K562 (cell line): Measurements from ENCODE around the gene SIRPB1. TPM values are rescaled to one million over a fixed set of nuclear protein-coding genes. Genes with fewer than 3 reads are reported as not detected.

Experiments used
- ATAC-seq: fragments of 200-7000 bp; cut with Tn5 transposase; 3 replicates; pipeline ENCODE4 v1.9.1; 2020; ENCODE audit warnings: moderate library complexity
- BruUV-seq: library from RNA; stranded (reverse); fragments of 400-500 nt; replicated peaks from 2 replicates; lab custom pipeline; 2021; lab: Mats Ljungman, UMichigan
- CTCF ChIA-PET: fragments of 300-600 bp; formaldehyde crosslinking; extraction: SDS; loops from one replicate; lab custom pipeline; 2021; ENCODE audit warnings: low intra/inter-chr PET ratio; lab: Yijun Ruan, JAX
- POLR2A ChIA-PET: fragments of 300-600, 350-650 bp; sonication (Branson Sonifier 250); formaldehyde crosslinking; extraction: SDS; loops from one replicate; lab custom pipeline; 2021; ENCODE audit warnings: antibody characterized with exemption, inconsistent platforms; lab: Yijun Ruan, JAX
- DNase-seq, 4 experiments: peaks; one replicate each; pipeline versions ENCODE4 v3.0.0 to v3.0.0-alpha.2; 2011 to 2018; ENCODE audit warnings: low spot score in 3 of 4, mixed read lengths in 3 of 4; ENCODE audit errors: extremely low read depth in 1 of 4
- FAIRE-seq: peaks from 2 replicates; lab custom pipeline; 2011; peaks lifted over from hg19 to GRCh38; lab: Jason Lieb, UNC
- H2AFZ ChIP-seq: 2 replicates; pipeline ENCODE4 v1.6.0; 2011; ENCODE audit warnings: low read depth, low read length, control low read depth, inconsistent platforms
- H3K27ac ChIP-seq: fragments of 200-600 bp; 3 replicates; pipeline ENCODE4 v1.8.0; 2011; ENCODE audit warnings: low read depth, mild to moderate bottlenecking, control low read depth, inconsistent platforms, low read length, moderate library complexity, mixed read lengths; ENCODE audit errors: extremely low read depth
- H3K27me3 ChIP-seq, 2 experiments: fragments of 300-600 bp in 1 of 2; 2 replicates in 1 of 2; 3 replicates in 1 of 2; pipeline versions ENCODE4 v1.6.0 to v1.8.0; 2011; ENCODE audit warnings: inconsistent platforms in 2 of 2, low read length in 2 of 2, mild to moderate bottlenecking in 1 of 2, mixed read lengths in 1 of 2, moderate library complexity in 1 of 2; ENCODE audit not compliant: control insufficient read depth in 2 of 2, insufficient read depth in 2 of 2
- H3K36me3 ChIP-seq: fragments of 300-600 bp; 3 replicates; pipeline ENCODE4 v1.8.0; 2011; ENCODE audit warnings: mild to moderate bottlenecking, low read length, inconsistent platforms; ENCODE audit not compliant: control insufficient read depth, insufficient read depth
- H3K4me1 ChIP-seq, 2 experiments: fragments of 200-600 bp in 1 of 2; replicated peaks in 1 of 2; 2 replicates in 1 of 2; 3 replicates in 1 of 2; pipeline versions ENCODE4 v1.5.1 to v1.8.0; 2011; ENCODE audit warnings: inconsistent platforms in 2 of 2, low read length in 2 of 2, mild to moderate bottlenecking in 1 of 2, mixed read lengths in 1 of 2, moderate library complexity in 1 of 2; ENCODE audit not compliant: control insufficient read depth in 2 of 2, insufficient read depth in 2 of 2
- H3K4me2 ChIP-seq: 2 replicates; pipeline ENCODE4 v1.6.1; 2011; ENCODE audit warnings: low read length, control low read depth, inconsistent platforms, mixed read lengths; ENCODE audit not compliant: insufficient read depth
- H3K4me3 ChIP-seq: fragments of 200-600 bp; sonication (generic), shearing (Covaris generic); 2 replicates; pipeline ENCODE4 v1.5.1; 2016; ENCODE audit warnings: control low read depth, inconsistent platforms
- H3K79me2 ChIP-seq: fragments of 200-600 bp; 3 replicates; pipeline ENCODE4 v1.8.0; 2011; ENCODE audit warnings: low read length, inconsistent platforms; ENCODE audit not compliant: control insufficient read depth, insufficient read depth
- H3K9ac ChIP-seq, 2 experiments: 2 replicates each; pipeline versions ENCODE4 v1.6.0 to v1.6.1; 2011; ENCODE audit warnings: low read depth in 2 of 2, low read length in 2 of 2, control low read depth in 1 of 2, inconsistent platforms in 1 of 2, mild to moderate bottlenecking in 1 of 2, mixed read lengths in 1 of 2; ENCODE audit not compliant: insufficient read depth in 1 of 2
- H3K9me1 ChIP-seq: one replicate; pipeline ENCODE4 v1.6.0; 2011; ENCODE audit warnings: inconsistent platforms, mild to moderate bottlenecking, low read length, moderate library complexity; ENCODE audit not compliant: control insufficient read depth, insufficient read depth
- H3K9me3 ChIP-seq: replicated peaks from 2 replicates; pipeline ENCODE4 v1.5.1; 2011; ENCODE audit warnings: low read depth, low read length, inconsistent platforms; ENCODE audit not compliant: control insufficient read depth, insufficient read depth
- H4K20me1 ChIP-seq: replicated peaks from 2 replicates; pipeline ENCODE4 v1.6.1; 2011; ENCODE audit warnings: low read length, inconsistent platforms, mixed read lengths; ENCODE audit not compliant: control insufficient read depth, insufficient read depth
- CTCF ChIP-seq, 3 experiments: IDR thresholded peaks in 2 of 3; conservative IDR thresholded peaks in 1 of 3; 2 replicates each; pipeline ENCODE4 v1.5.1; 2011 to 2012; ENCODE audit warnings: low read length in 3 of 3, mild to moderate bottlenecking in 3 of 3, control low read depth in 2 of 3, improper control_type of control experiment in 1 of 3, inconsistent platforms in 1 of 3, low read depth in 1 of 3, mixed read lengths in 1 of 3, moderate library complexity in 1 of 3; ENCODE audit not compliant: insufficient read depth in 2 of 3
- MYNN ChIP-seq, 2 experiments: sonication (generic); formaldehyde crosslinking in 1 of 2; IDR thresholded peaks; 2 replicates each; pipeline versions ENCODE4 v1.5.0 to v1.6.1; 2016 to 2020; ENCODE audit warnings: antibody characterized with exemption in 1 of 2, missing genetic modification reagents in 1 of 2
- WGBS: fragments of 100-300 bp; shearing (Covaris generic); methylation state at CpG from one replicate; pipeline ENCODE4 v1.1.6; 2016; ENCODE audit warnings: low coverage, mixed read lengths; ENCODE audit not compliant: insufficient coverage; ENCODE audit errors: missing lambda C conversion rate; 5-methylcytosine and 5-hydroxymethylcytosine counted together
- in situ Hi-C: fragments of 300-500 bp; cut with MboI; formaldehyde crosslinking; loops from 4 replicates; pipeline ENCODE4 v1.15.0; 2018; ENCODE audit warnings: inconsistent platforms, mixed read lengths
- intact Hi-C: fragments of 100-400 bp; cut with micrococcal nuclease; formaldehyde crosslinking; loops from 2 replicates; pipeline ENCODE4 v1.14.2; 2022
- polyA plus RNA-seq, 8 experiments: library from polyadenylated mRNA; depleted of rRNA in 4 of 8; stranded (reverse) in 5 of 8; unstranded in 3 of 8; fragments of >200 nt; fragmentation: Nextera tagmentation in 2 of 8; fragmentation: Illumina TruSeq in 1 of 8; extraction: Ambion mirVana in 2 of 8; extraction: Trizol in 1 of 8; gene quantifications; 2 replicates each; pipeline versions ENCODE4 v1.2.1 to v1.2.3, GENCODE V29; 2011 to 2014; ENCODE audit warnings: inconsistent platforms in 1 of 8, missing spikeins in 1 of 8
- total RNA-seq, 7 experiments: library from RNA; depleted of rRNA in 6 of 7; stranded (reverse); fragments of >200 nt in 6 of 7; fragmentation: Illumina TruSeq in 2 of 7; extraction: Trizol in 2 of 7; gene quantifications; 2 replicates each; pipeline versions ENCODE4 v1.2.1 to v1.2.3, GENCODE V29; 2011 to 2021; ENCODE audit warnings: low replicate concordance in 1 of 7

SIRPB1 gene
- total and polyA plus RNA-seq, 9 of the 15 experiments (the other 6 are each of a cell fraction or from before 2014, with no cell fraction given) = not detected

DNA sequence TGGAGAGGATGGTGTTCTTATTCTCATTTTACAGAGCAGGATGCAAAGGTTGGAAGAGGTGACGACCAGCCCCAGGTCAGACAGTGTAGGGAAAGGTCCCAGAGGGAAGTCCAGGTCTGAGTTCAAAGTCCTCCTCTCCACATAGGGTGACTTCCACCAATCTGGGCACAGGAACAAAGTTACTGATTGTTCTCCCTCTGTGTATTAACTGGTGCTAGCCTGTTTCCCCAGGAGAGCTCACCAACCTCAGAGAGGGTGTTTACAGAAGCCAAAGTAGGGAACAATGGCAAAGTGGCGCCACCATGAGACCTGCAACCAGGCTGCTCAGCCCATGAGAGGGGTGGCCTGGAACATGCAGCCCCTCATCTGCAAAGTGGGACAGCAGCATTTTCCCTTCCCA, 16.8 kb upstream of the SIRPB1 start:
- Histone ChIP-seq H3K4me3 (no peak overlapping the region), H3K79me2 (no peaks in the 10 kb centered on the region), H3K4me2 (no peak overlapping the region), H3K9me1 (no peaks in the 10 kb centered on the region), H3K4me1 (no peaks in the 10 kb centered on the region), H3K36me3 (no peaks in the 10 kb centered on the region), H3K9ac (no peak overlapping the region), H3K9me3 (no peaks in the 10 kb centered on the region), H3K27ac (no peak overlapping the region), H4K20me1 (no peaks in the 10 kb centered on the region), H3K27me3 (no peaks in the 10 kb centered on the region), H2AFZ (no peak overlapping the region)
- in situ Hi-C loops (no loop called here), intact Hi-C loops (no loop called here)
- no peak for FAIRE-seq
- ATAC-seq = no peak
- 0 out of 6 replicates have a peak, but pooled peaks of 1 of the 3 experiments have one; percentile 4 for TF ChIP-seq CTCF (IDR thresholded peaks at IDR 0.05 in 2 of 3, conservative IDR thresholded peaks at IDR 0.05 in 1 of 3; ENCODE audit: insufficient read depth in 2 of 3, low read depth in 1 of 3, low read length in 3 of 3)
- no peak for TF ChIP-seq MYNN (IDR thresholded peaks at IDR 0.05)
- TF ChIP-seq MYNN (CRISPR knock-in tag; IDR thresholded peaks at IDR 0.05) = no peak
- BruUV-seq = no TSS peak
- WGBS = 0% methylated on average over 2 of the region's 2 CpGs
- DNase-seq = no peak
- POLR2A ChIA-PET = no interaction called here
- CTCF ChIA-PET = no interaction called here
